PC-9 (cell line): ENCODE measurements around the gene MAPKAP1.

Experiments
- CTCF ChIP-seq: fragments of 200-600 bp; sonication (generic); conservative IDR thresholded peaks from 2 replicates; pipeline ENCODE4 v1.6.1; 2017; ENCODE audit warnings: mixed run types, antibody characterized with exemption, mild to moderate bottlenecking, moderate library complexity
- EZH2 ChIP-seq: fragments of 200-600 bp; sonication (generic); IDR thresholded peaks from 2 replicates; pipeline ENCODE4 v1.8.0; 2017; ENCODE audit warnings: antibody characterized with exemption, low read depth

- no peak for TF ChIP-seq CTCF
- no peak for TF ChIP-seq EZH2
Observed at GRCh38 chr9:125525921-125526631, 180.9 kb downstream of the MAPKAP1 start.
